Mesothelial cell of epicardium (in vitro differentiated cells): ENCODE measurements around the gene SMYD5. TPM values are rescaled to one million over a fixed set of nuclear protein-coding genes. Genes with fewer than 3 reads are reported as not detected.

Experiments
- DNase-seq, 2 experiments: peaks; one replicate each; pipeline ENCODE4 v3.0.0; 2021; ENCODE audit warnings: low spot score in 2 of 2; ENCODE audit not compliant: unreplicated experiment in 2 of 2
- H3K27ac Mint-ChIP-seq: 2 replicates; pipeline ENCODE4 v1.8.0; 2021; ENCODE audit warnings: mixed read lengths
- H3K27me3 Mint-ChIP-seq: 2 replicates; pipeline ENCODE4 v1.8.0; 2021; ENCODE audit warnings: low read depth, mixed read lengths
- H3K36me3 Mint-ChIP-seq: 2 replicates; pipeline ENCODE4 v1.8.0; 2021; ENCODE audit warnings: mixed read lengths
- H3K4me1 Mint-ChIP-seq: 2 replicates; pipeline ENCODE4 v1.8.0; 2021; ENCODE audit warnings: mixed read lengths
- H3K4me3 Mint-ChIP-seq: 2 replicates; pipeline ENCODE4 v1.8.0; 2021; ENCODE audit warnings: mild to moderate bottlenecking, moderate library complexity, mixed read lengths
- H3K9me3 Mint-ChIP-seq: 2 replicates; pipeline ENCODE4 v1.8.0; 2021; ENCODE audit warnings: mixed read lengths
- total RNA-seq: library from RNA; stranded (reverse); gene quantifications from 3 replicates; pipeline ENCODE4 v1.2.1, GENCODE V29; 2021
- TF ChIP-seq, protein P1 (sequence below): fragments of 200-600 bp; sonication (generic); IDR thresholded peaks from one replicate; pipeline ENCODE4 v1.5.0; 2021; ENCODE audit warnings: antibody characterized with exemption; ENCODE audit not compliant: unreplicated experiment

The SMYD5 gene
- total RNA-seq, 1 donor from 2014 or later: 34.2 TPM

DNA sequence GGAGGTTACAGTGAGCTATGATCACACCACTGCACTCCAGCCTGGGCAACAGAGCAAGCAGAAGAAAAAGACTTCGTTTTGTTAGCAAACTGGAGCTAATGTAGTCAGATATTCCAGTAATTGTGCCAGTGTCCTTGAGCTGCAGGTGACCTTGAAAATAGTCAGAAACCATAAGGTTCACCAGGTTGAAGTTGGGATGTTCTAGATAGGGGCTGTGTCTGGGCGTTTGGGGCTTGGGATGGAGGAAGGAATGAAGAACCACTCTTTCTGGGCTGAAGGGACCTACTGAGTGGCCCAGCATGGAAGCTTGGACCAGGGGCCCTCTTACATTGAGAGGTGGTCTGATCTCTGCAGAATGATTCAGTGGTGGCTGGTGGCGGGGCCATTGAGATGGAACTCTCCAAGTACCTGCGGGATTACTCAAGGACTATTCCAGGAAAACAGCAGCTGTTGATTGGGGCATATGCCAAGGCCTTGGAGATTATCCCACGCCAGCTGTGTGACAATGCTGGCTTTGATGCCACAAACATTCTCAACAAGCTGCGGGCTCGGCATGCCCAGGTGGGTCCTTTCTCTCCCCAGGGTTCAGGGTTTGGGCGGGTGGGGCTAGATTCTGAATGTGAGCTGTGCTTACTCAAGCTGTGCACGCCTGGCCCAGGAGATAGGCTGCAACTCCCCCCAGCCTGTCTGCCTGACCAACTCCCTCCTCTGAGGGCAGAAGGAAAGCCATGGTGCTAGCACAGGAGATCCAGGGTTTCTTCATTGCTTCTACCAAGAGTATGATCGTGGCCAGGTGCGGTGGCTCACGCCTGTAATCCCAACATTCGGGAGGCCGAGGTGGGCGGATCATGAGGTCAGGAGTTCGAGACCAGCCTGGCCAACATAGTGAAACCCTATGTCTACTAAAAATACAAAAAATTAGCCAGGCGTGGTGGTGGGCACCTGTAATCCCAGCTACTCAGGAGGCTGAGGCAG is 37.1 kb downstream of the SMYD5 start:
- Mint-ChIP-seq H3K4me1 (no peaks in the 10 kb centered on the region), H3K27ac (no peak overlapping the region), H3K4me3 (no peak overlapping the region), H3K27me3 (no peaks in the 10 kb centered on the region), H3K36me3 (peaks cover 40% of the 10 kb centered on the region), H3K9me3 (no peaks in the 10 kb centered on the region)
- DNase-seq: no peak
- TF ChIP-seq, protein P1, sequence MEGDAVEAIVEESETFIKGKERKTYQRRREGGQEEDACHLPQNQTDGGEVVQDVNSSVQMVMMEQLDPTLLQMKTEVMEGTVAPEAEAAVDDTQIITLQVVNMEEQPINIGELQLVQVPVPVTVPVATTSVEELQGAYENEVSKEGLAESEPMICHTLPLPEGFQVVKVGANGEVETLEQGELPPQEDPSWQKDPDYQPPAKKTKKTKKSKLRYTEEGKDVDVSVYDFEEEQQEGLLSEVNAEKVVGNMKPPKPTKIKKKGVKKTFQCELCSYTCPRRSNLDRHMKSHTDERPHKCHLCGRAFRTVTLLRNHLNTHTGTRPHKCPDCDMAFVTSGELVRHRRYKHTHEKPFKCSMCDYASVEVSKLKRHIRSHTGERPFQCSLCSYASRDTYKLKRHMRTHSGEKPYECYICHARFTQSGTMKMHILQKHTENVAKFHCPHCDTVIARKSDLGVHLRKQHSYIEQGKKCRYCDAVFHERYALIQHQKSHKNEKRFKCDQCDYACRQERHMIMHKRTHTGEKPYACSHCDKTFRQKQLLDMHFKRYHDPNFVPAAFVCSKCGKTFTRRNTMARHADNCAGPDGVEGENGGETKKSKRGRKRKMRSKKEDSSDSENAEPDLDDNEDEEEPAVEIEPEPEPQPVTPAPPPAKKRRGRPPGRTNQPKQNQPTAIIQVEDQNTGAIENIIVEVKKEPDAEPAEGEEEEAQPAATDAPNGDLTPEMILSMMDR: no peak

GRCh38 chr2:73252238-73253027 is 38.4 kb downstream of the SMYD5 start:
- H3K36me3 Mint-ChIP-seq: peaks cover 31% of the 10 kb centered on the region
- no peak for DNase-seq
- no peaks in the 10 kb centered on the region for H3K9me3 Mint-ChIP-seq
- TF ChIP-seq, protein P1: no peak
- H3K27me3 Mint-ChIP-seq: no peaks in the 10 kb centered on the region
- no peak overlapping the region for H3K4me3 Mint-ChIP-seq
- H3K27ac Mint-ChIP-seq: no peak overlapping the region
- no peaks in the 10 kb centered on the region for H3K4me1 Mint-ChIP-seq

- Mint-ChIP-seq H3K27ac (no peak overlapping the region), H3K27me3 (no peaks in the 10 kb centered on the region), H3K9me3 (no peaks in the 10 kb centered on the region), H3K4me3 (no peak overlapping the region), H3K36me3 (peaks cover 28% of the 10 kb centered on the region), H3K4me1 (no peaks in the 10 kb centered on the region)
- TF ChIP-seq, protein P1: no peak
- no peak for DNase-seq
These were observed 39.4 kb downstream of the SMYD5 start for GRCh38 chr2:73253400-73253799.

DNA sequence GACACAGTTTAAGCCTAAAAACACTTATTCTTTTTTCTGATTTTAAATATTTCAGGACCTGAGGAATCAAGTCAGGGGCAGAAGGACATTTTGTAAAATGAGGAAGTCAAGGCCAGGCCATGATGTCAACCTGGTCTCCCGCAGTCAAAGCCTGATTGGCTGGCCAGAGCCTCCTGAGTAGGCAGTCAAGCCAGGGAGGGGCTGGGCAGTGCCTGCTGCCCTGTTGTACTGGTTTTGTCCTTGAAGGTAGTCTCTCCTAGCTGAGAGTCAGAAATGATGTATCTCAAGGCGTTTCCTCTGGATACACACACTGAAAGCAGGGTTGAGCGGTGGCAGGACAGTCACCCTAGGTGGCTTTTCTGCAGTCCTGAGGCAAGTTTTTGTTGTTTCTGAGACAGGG is 39.9 kb downstream of the SMYD5 start:
- Mint-ChIP-seq H3K36me3 (peaks cover 26% of the 10 kb centered on the region), H3K27ac (no peak overlapping the region), H3K9me3 (no peaks in the 10 kb centered on the region), H3K4me1 (no peaks in the 10 kb centered on the region), H3K27me3 (no peaks in the 10 kb centered on the region), H3K4me3 (no peak overlapping the region)
- TF ChIP-seq, protein P1: no peak
- no peak for DNase-seq

DNA sequence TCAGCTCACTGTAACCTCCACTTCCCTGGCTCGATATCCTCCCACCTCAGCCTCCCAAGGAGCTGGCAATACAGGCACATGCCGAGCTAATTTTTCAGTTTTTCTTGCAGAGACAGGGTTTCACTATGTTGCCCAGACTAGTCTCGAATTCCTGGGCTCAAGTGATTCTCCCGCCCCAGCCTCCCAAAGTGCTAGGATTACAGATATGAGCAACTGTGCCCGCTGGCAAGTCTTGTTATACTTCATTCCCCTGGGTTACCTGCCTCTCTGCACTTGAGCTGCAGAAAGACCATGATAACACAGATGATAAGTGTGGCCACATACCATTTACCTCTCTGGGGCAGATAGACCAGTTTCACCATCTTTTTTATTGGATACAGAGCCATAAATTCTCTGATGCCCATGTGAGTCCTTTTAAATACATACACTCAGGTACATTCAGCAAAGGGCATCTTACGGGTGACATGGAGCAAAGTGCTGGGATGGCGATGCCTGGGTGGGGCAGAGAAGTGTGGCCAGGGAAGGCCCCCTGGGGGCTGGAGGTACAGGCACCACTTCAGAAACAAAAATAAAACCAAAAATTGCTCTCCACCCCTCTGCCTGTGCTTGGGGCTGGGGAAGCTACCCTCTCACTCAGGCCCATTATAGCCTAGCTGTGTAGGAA is 40.4 kb downstream of the SMYD5 start:
- Mint-ChIP-seq H3K27ac (no peak overlapping the region), H3K9me3 (no peaks in the 10 kb centered on the region), H3K4me3 (no peak overlapping the region), H3K4me1 (no peaks in the 10 kb centered on the region), H3K36me3 (peaks cover 23% of the 10 kb centered on the region), H3K27me3 (no peaks in the 10 kb centered on the region)
- DNase-seq: no peak
- TF ChIP-seq, protein P1: no peak
